Mesothelial cell of epicardium (in vitro differentiated cells): ENCODE data around the gene SEMA7A. TPM values are rescaled to one million over a fixed set of nuclear protein-coding genes. Genes with fewer than 3 reads are reported as not detected.

Experiments used
- DNase-seq, 2 experiments: peaks; one replicate each; pipeline ENCODE4 v3.0.0; 2021; ENCODE audit warnings: low spot score in 2 of 2; ENCODE audit not compliant: unreplicated experiment in 2 of 2
- H3K27ac Mint-ChIP-seq: 2 replicates; pipeline ENCODE4 v1.8.0; 2021; ENCODE audit warnings: mixed read lengths
- H3K27me3 Mint-ChIP-seq: 2 replicates; pipeline ENCODE4 v1.8.0; 2021; ENCODE audit warnings: low read depth, mixed read lengths
- H3K36me3 Mint-ChIP-seq: 2 replicates; pipeline ENCODE4 v1.8.0; 2021; ENCODE audit warnings: mixed read lengths
- H3K4me1 Mint-ChIP-seq: 2 replicates; pipeline ENCODE4 v1.8.0; 2021; ENCODE audit warnings: mixed read lengths
- H3K4me3 Mint-ChIP-seq: 2 replicates; pipeline ENCODE4 v1.8.0; 2021; ENCODE audit warnings: mild to moderate bottlenecking, moderate library complexity, mixed read lengths
- H3K9me3 Mint-ChIP-seq: 2 replicates; pipeline ENCODE4 v1.8.0; 2021; ENCODE audit warnings: mixed read lengths
- total RNA-seq: library from RNA; stranded (reverse); gene quantifications from 3 replicates; pipeline ENCODE4 v1.2.1, GENCODE V29; 2021
- TF ChIP-seq, protein P1 (sequence below): fragments of 200-600 bp; sonication (generic); IDR thresholded peaks from one replicate; pipeline ENCODE4 v1.5.0; 2021; ENCODE audit warnings: antibody characterized with exemption; ENCODE audit not compliant: unreplicated experiment

Gene SEMA7A
- total RNA-seq, 1 donor from 2014 or later: 5.0 TPM

DNA sequence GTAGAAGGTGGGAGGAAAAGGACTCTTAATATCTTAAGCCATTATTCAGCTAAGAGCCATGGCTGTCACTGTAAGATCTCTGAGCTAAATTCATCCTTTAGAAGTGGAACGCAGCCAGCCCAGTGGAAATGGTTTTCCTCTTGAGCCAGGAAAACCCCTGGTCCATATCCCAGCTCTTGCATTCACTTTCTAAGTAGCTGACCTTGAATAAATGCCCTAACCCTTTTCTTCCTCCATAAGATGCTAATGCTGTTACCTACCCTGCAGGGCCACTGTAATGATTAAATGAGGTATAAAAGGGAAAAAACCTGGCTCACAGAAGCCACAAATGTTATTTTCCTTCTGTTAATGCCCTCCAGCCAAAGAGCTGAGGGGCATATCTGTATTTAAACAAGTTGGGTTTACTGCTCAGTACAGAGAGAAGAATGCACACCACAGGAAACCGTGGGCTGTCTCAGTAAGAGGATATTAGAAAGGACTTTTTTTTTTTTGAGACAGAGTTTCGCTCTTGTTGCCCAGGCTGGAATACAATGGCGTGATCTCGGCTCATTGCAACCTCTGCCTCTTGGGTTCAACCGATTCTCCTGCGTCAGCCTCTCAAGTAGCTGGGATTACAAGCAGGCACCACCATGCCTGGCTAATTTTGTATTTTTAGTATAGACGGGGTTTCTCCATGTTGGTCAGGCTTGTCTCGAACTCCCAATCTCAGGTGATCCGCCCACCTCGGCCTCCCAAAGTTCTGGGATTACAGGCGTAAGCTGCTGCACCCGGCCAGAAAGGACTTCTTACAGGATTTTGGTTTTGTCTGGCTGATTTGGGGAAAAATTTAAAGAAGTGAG is 20.4 kb upstream of the SEMA7A start:
- no peaks in the 10 kb centered on the region for H3K9me3 Mint-ChIP-seq

DNA sequence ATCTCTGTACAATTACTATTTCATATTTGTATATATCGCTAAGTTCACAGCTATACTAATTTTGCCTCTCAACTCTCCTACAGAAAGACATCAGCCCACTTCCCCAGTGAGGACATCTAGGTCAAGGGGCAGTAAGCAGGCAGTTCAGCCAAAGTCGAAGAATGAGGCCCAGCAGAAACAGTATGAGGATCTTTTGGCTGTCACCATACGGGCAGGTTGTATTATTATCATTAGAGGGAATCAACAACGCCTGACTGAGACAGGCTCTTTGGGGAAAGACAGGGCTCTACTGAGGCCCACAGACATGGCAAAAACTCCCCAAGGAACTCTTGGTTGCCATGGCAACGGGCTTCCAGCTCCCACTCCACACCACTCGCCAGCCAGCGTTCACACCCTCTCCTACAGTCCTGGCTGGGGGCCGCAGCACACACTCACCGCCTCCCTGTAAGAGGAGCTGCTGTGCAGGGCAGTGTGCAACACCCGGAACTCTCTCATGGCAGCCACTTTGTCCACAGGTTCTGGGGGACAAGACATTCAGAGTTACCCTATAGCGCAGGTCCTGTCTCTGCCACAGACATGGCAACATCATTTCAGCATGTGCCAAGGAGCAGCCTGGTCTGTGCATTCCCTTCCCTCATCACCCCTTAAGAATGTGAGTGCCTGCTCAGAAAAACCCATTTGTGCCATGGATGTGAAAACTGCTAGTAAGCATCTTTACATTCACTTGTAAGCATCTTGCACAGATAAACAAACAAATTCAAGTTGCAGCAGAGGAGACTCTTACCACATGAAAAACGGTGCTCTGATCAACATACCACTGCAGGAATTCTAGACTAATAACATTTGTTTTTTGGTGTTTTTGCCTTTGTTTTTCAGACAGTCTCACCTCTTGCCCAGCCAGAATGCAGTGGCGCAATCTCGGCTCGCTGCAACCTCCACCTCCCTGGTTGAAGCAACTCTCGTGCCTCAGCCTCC is 18.4 kb upstream of the SEMA7A start:
- DNase-seq: no peak
- Mint-ChIP-seq H3K27me3 (no peaks in the 10 kb centered on the region), H3K27ac (no peak overlapping the region), H3K9me3 (no peaks in the 10 kb centered on the region), H3K36me3 (peaks cover 45% of the 10 kb centered on the region), H3K4me1 (no peaks in the 10 kb centered on the region), H3K4me3 (no peak overlapping the region)
- TF ChIP-seq, protein P1, sequence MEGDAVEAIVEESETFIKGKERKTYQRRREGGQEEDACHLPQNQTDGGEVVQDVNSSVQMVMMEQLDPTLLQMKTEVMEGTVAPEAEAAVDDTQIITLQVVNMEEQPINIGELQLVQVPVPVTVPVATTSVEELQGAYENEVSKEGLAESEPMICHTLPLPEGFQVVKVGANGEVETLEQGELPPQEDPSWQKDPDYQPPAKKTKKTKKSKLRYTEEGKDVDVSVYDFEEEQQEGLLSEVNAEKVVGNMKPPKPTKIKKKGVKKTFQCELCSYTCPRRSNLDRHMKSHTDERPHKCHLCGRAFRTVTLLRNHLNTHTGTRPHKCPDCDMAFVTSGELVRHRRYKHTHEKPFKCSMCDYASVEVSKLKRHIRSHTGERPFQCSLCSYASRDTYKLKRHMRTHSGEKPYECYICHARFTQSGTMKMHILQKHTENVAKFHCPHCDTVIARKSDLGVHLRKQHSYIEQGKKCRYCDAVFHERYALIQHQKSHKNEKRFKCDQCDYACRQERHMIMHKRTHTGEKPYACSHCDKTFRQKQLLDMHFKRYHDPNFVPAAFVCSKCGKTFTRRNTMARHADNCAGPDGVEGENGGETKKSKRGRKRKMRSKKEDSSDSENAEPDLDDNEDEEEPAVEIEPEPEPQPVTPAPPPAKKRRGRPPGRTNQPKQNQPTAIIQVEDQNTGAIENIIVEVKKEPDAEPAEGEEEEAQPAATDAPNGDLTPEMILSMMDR: no peak

More for the DNA sequence above, 20.4 kb upstream of the SEMA7A start:
- Mint-ChIP-seq H3K27ac (no peak overlapping the region), H3K4me1 (no peaks in the 10 kb centered on the region), H3K27me3 (no peaks in the 10 kb centered on the region), H3K4me3 (no peak overlapping the region), H3K36me3 (peaks cover 40% of the 10 kb centered on the region)
- TF ChIP-seq, protein P1: no peak
- DNase-seq: no peak

DNA sequence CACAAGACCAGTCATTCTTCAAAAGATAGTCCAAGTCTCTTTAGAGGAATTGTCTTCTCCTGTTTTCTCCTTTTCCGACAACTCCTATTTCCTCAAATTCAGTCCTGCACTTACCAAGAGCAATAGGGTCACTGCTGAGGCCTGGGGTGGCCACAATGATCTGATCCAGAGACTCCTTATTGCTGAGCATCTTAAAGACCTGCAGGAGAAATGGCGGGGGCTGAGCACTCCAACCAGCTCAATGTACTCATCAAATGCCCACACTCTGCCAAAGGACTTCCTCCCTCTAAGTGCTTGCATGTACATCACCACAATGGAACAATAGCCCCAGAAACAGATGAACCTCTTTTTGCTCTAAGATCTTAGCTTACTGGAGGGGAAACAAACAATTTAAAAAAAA is 17.6 kb upstream of the SEMA7A start:
- H3K36me3 Mint-ChIP-seq: peaks cover 46% of the 10 kb centered on the region
- H3K9me3 Mint-ChIP-seq: no peaks in the 10 kb centered on the region
- no peaks in the 10 kb centered on the region for H3K27me3 Mint-ChIP-seq
- H3K4me1 Mint-ChIP-seq: no peaks in the 10 kb centered on the region
- DNase-seq: no peak
- TF ChIP-seq, protein P1: no peak
- no peak overlapping the region for H3K27ac Mint-ChIP-seq
- no peak overlapping the region for H3K4me3 Mint-ChIP-seq

DNA sequence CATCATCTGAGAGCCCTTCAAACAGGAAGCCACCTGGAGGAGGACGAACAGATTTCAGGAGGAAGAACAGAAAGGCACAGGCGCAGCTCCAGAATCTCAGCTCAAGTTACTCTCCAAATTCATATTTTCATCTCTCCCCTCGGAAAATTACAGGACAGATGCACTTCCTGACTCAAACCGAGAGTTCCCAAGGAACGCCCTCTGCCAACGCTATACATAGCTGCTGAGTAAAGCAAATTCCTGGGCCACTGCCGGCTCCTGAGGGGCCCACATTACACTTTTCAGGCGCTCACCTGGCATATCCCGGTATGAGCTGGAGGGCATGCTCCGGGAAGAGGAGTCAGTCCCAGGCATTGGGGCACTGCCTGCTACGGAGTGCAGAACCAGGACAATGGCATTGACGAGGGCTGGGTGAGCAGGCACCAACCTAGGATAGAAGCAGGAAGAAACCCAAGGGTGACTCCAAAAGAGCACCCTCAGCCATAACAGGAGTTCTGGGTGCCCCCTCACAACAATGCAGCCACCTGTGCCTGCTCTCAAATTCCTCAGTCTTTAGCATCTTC is 16.0 kb upstream of the SEMA7A start:
- peaks cover 45% of the 10 kb centered on the region for H3K36me3 Mint-ChIP-seq
- H3K4me1 Mint-ChIP-seq: no peaks in the 10 kb centered on the region
- TF ChIP-seq, protein P1: no peak
- no peak for DNase-seq
- no peak overlapping the region for H3K4me3 Mint-ChIP-seq
- H3K27ac Mint-ChIP-seq: no peak overlapping the region
- no peaks in the 10 kb centered on the region for H3K27me3 Mint-ChIP-seq
- no peaks in the 10 kb centered on the region for H3K9me3 Mint-ChIP-seq

DNA sequence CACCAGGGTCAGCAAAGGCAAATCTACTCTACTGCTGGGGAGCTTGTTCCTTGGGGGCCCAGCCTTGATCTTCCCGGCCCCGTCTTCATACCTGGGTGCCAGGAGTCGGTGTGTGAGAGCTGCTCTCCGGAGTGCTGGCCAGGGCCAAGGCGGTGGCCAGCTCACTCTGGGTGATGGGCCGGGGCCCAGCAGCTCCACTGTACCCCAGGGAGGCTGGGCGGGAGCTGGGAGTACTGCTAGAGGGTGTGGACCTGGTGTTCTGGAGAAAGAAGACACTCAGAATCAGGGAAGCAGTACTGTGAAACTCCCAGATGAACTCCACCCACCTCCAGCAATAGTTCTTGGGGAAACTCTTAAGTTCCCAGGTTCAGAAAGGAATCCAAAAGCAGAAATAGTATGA is 15.3 kb upstream of the SEMA7A start:
- no peak for DNase-seq
- H3K4me1 Mint-ChIP-seq: no peaks in the 10 kb centered on the region
- H3K27me3 Mint-ChIP-seq: no peaks in the 10 kb centered on the region
- H3K27ac Mint-ChIP-seq: no peak overlapping the region
- H3K36me3 Mint-ChIP-seq: peaks cover 45% of the 10 kb centered on the region
- H3K9me3 Mint-ChIP-seq: no peaks in the 10 kb centered on the region
- no peak overlapping the region for H3K4me3 Mint-ChIP-seq
- TF ChIP-seq, protein P1: no peak
